K562 (cell line): ENCODE measurements around the gene WFDC2. TPM values are rescaled to one million over a fixed set of nuclear protein-coding genes. Genes with fewer than 3 reads are reported as not detected.

Source experiments
- ATAC-seq: fragments of 200-7000 bp; cut with Tn5 transposase; 3 replicates; pipeline ENCODE4 v1.9.1; 2020; ENCODE audit warnings: moderate library complexity
- BruUV-seq: library from RNA; stranded (reverse); fragments of 400-500 nt; replicated peaks from 2 replicates; lab custom pipeline; 2021; lab: Mats Ljungman, UMichigan
- CTCF ChIA-PET: fragments of 300-600 bp; formaldehyde crosslinking; extraction: SDS; loops from one replicate; lab custom pipeline; 2021; ENCODE audit warnings: low intra/inter-chr PET ratio; lab: Yijun Ruan, JAX
- POLR2A ChIA-PET: fragments of 300-600, 350-650 bp; sonication (Branson Sonifier 250); formaldehyde crosslinking; extraction: SDS; loops from one replicate; lab custom pipeline; 2021; ENCODE audit warnings: antibody characterized with exemption, inconsistent platforms; lab: Yijun Ruan, JAX
- DNase-seq, 4 experiments: peaks; one replicate each; pipeline versions ENCODE4 v3.0.0 to v3.0.0-alpha.2; 2011 to 2018; ENCODE audit warnings: low spot score in 3 of 4, mixed read lengths in 3 of 4; ENCODE audit errors: extremely low read depth in 1 of 4
- FAIRE-seq: peaks from 2 replicates; lab custom pipeline; 2011; peaks lifted over from hg19 to GRCh38; lab: Jason Lieb, UNC
- H2AFZ ChIP-seq: 2 replicates; pipeline ENCODE4 v1.6.0; 2011; ENCODE audit warnings: low read depth, low read length, control low read depth, inconsistent platforms
- H3K27ac ChIP-seq: fragments of 200-600 bp; 3 replicates; pipeline ENCODE4 v1.8.0; 2011; ENCODE audit warnings: low read depth, mild to moderate bottlenecking, control low read depth, inconsistent platforms, low read length, moderate library complexity, mixed read lengths; ENCODE audit errors: extremely low read depth
- H3K27me3 ChIP-seq, 2 experiments: fragments of 300-600 bp in 1 of 2; 2 replicates in 1 of 2; 3 replicates in 1 of 2; pipeline versions ENCODE4 v1.6.0 to v1.8.0; 2011; ENCODE audit warnings: inconsistent platforms in 2 of 2, low read length in 2 of 2, mild to moderate bottlenecking in 1 of 2, mixed read lengths in 1 of 2, moderate library complexity in 1 of 2; ENCODE audit not compliant: control insufficient read depth in 2 of 2, insufficient read depth in 2 of 2
- H3K36me3 ChIP-seq: fragments of 300-600 bp; 3 replicates; pipeline ENCODE4 v1.8.0; 2011; ENCODE audit warnings: mild to moderate bottlenecking, low read length, inconsistent platforms; ENCODE audit not compliant: control insufficient read depth, insufficient read depth
- H3K4me1 ChIP-seq, 2 experiments: fragments of 200-600 bp in 1 of 2; replicated peaks in 1 of 2; 2 replicates in 1 of 2; 3 replicates in 1 of 2; pipeline versions ENCODE4 v1.5.1 to v1.8.0; 2011; ENCODE audit warnings: inconsistent platforms in 2 of 2, low read length in 2 of 2, mild to moderate bottlenecking in 1 of 2, mixed read lengths in 1 of 2, moderate library complexity in 1 of 2; ENCODE audit not compliant: control insufficient read depth in 2 of 2, insufficient read depth in 2 of 2
- H3K4me2 ChIP-seq: 2 replicates; pipeline ENCODE4 v1.6.1; 2011; ENCODE audit warnings: low read length, control low read depth, inconsistent platforms, mixed read lengths; ENCODE audit not compliant: insufficient read depth
- H3K4me3 ChIP-seq: fragments of 200-600 bp; sonication (generic), shearing (Covaris generic); 2 replicates; pipeline ENCODE4 v1.5.1; 2016; ENCODE audit warnings: control low read depth, inconsistent platforms
- H3K79me2 ChIP-seq: fragments of 200-600 bp; 3 replicates; pipeline ENCODE4 v1.8.0; 2011; ENCODE audit warnings: low read length, inconsistent platforms; ENCODE audit not compliant: control insufficient read depth, insufficient read depth
- H3K9ac ChIP-seq, 2 experiments: 2 replicates each; pipeline versions ENCODE4 v1.6.0 to v1.6.1; 2011; ENCODE audit warnings: low read depth in 2 of 2, low read length in 2 of 2, control low read depth in 1 of 2, inconsistent platforms in 1 of 2, mild to moderate bottlenecking in 1 of 2, mixed read lengths in 1 of 2; ENCODE audit not compliant: insufficient read depth in 1 of 2
- H3K9me1 ChIP-seq: one replicate; pipeline ENCODE4 v1.6.0; 2011; ENCODE audit warnings: inconsistent platforms, mild to moderate bottlenecking, low read length, moderate library complexity; ENCODE audit not compliant: control insufficient read depth, insufficient read depth
- H3K9me3 ChIP-seq: replicated peaks from 2 replicates; pipeline ENCODE4 v1.5.1; 2011; ENCODE audit warnings: low read depth, low read length, inconsistent platforms; ENCODE audit not compliant: control insufficient read depth, insufficient read depth
- H4K20me1 ChIP-seq: replicated peaks from 2 replicates; pipeline ENCODE4 v1.6.1; 2011; ENCODE audit warnings: low read length, inconsistent platforms, mixed read lengths; ENCODE audit not compliant: control insufficient read depth, insufficient read depth
- FOXA1 ChIP-seq: fragments of 450-650 bp; IDR thresholded peaks from 2 replicates; pipeline ENCODE4 v1.6.1; 2016; ENCODE audit warnings: mild to moderate bottlenecking, borderline replicate concordance
- LCOR ChIP-seq: sonication (generic); formaldehyde crosslinking; IDR thresholded peaks from 2 replicates; pipeline ENCODE4 v1.8.0; 2022; ENCODE audit warnings: mild to moderate bottlenecking, missing genetic modification reagents
- MCM3 ChIP-seq: fragments of 450-650 bp; IDR thresholded peaks from 2 replicates; pipeline ENCODE4 v1.6.1; 2016
- NR2C1 ChIP-seq, 2 experiments: fragments of 450-650 bp; IDR thresholded peaks; 2 replicates each; pipeline ENCODE4 v1.6.1; 2017; ENCODE audit warnings: mild to moderate bottlenecking in 2 of 2, antibody characterized with exemption in 1 of 2, inconsistent platforms in 1 of 2, missing compliant biosample characterization in 1 of 2, missing genetic modification characterization in 1 of 2
- RNF2 ChIP-seq: sonication (generic); IDR thresholded peaks from 2 replicates; pipeline ENCODE4 v1.6.1; 2016
- SIRT6 ChIP-seq: IDR thresholded peaks from one replicate; pipeline ENCODE4 v1.6.1; 2012; ENCODE audit warnings: low read depth, mild to moderate bottlenecking, control low read depth, inconsistent platforms, low read length, moderate library complexity
- SMC3 ChIP-seq: conservative IDR thresholded peaks from 2 replicates; pipeline ENCODE4 v1.6.1; 2011; ENCODE audit warnings: low read depth, low read length, improper control_type of control experiment; ENCODE audit not compliant: insufficient read depth
- ZC3H8 ChIP-seq: fragments of 450-650 bp; IDR thresholded peaks from 2 replicates; pipeline ENCODE4 v1.6.1; 2017
- ZFX ChIP-seq: sonication (generic); formaldehyde crosslinking; IDR thresholded peaks from 2 replicates; pipeline ENCODE4 v1.8.0; 2022; ENCODE audit warnings: mild to moderate bottlenecking, missing genetic modification reagents, moderate library complexity
- ZNF76 ChIP-seq: fragments of 250-450 bp; sonication (Bioruptor Pico); IDR thresholded peaks from 2 replicates; pipeline ENCODE4 v1.4.0; 2020; ENCODE audit warnings: mild to moderate bottlenecking, moderate library complexity, borderline replicate concordance
- WGBS: fragments of 100-300 bp; shearing (Covaris generic); methylation state at CpG from one replicate; pipeline ENCODE4 v1.1.6; 2016; ENCODE audit warnings: low coverage, mixed read lengths; ENCODE audit not compliant: insufficient coverage; ENCODE audit errors: missing lambda C conversion rate; 5-methylcytosine and 5-hydroxymethylcytosine counted together
- in situ Hi-C: fragments of 300-500 bp; cut with MboI; formaldehyde crosslinking; loops from 4 replicates; pipeline ENCODE4 v1.15.0; 2018; ENCODE audit warnings: inconsistent platforms, mixed read lengths
- intact Hi-C: fragments of 100-400 bp; cut with micrococcal nuclease; formaldehyde crosslinking; loops from 2 replicates; pipeline ENCODE4 v1.14.2; 2022
- polyA plus RNA-seq, 8 experiments: library from polyadenylated mRNA; depleted of rRNA in 4 of 8; stranded (reverse) in 5 of 8; unstranded in 3 of 8; fragments of >200 nt; fragmentation: Nextera tagmentation in 2 of 8; fragmentation: Illumina TruSeq in 1 of 8; extraction: Ambion mirVana in 2 of 8; extraction: Trizol in 1 of 8; gene quantifications; 2 replicates each; pipeline versions ENCODE4 v1.2.1 to v1.2.3, GENCODE V29; 2011 to 2014; ENCODE audit warnings: inconsistent platforms in 1 of 8, missing spikeins in 1 of 8
- total RNA-seq, 7 experiments: library from RNA; depleted of rRNA in 6 of 7; stranded (reverse); fragments of >200 nt in 6 of 7; fragmentation: Illumina TruSeq in 2 of 7; extraction: Trizol in 2 of 7; gene quantifications; 2 replicates each; pipeline versions ENCODE4 v1.2.1 to v1.2.3, GENCODE V29; 2011 to 2021; ENCODE audit warnings: low replicate concordance in 1 of 7
- TF ChIP-seq, protein P1 (sequence below): fragments of 250-450 bp; sonication (Bioruptor Pico); IDR thresholded peaks from 2 replicates; pipeline ENCODE4 v1.4.0; 2020; ENCODE audit warnings: borderline replicate concordance
- TF ChIP-seq, protein P2 (sequence below): sonication (generic); formaldehyde crosslinking; IDR thresholded peaks from 2 replicates; pipeline ENCODE4 v1.8.1; 2023; ENCODE audit warnings: mild to moderate bottlenecking, missing genetic modification reagents
- TF ChIP-seq, protein P3 (sequence below): fragments of 450-650 bp; IDR thresholded peaks from 2 replicates; pipeline ENCODE4 v1.6.1; 2016
- TF ChIP-seq, protein P4 (sequence below): sonication (generic); formaldehyde crosslinking; IDR thresholded peaks from 2 replicates; pipeline ENCODE4 v1.8.0; 2022; ENCODE audit warnings: mild to moderate bottlenecking, missing genetic modification reagents
- TF ChIP-seq, protein P5 (sequence below): sonication (generic); formaldehyde crosslinking; IDR thresholded peaks from 2 replicates; pipeline ENCODE4 v1.5.0; 2020; ENCODE audit warnings: missing genetic modification reagents

WFDC2 gene
- total and polyA plus RNA-seq, 9 of the 15 experiments (the other 6 are each of a cell fraction or from before 2014, with no cell fraction given): not detected

DNA sequence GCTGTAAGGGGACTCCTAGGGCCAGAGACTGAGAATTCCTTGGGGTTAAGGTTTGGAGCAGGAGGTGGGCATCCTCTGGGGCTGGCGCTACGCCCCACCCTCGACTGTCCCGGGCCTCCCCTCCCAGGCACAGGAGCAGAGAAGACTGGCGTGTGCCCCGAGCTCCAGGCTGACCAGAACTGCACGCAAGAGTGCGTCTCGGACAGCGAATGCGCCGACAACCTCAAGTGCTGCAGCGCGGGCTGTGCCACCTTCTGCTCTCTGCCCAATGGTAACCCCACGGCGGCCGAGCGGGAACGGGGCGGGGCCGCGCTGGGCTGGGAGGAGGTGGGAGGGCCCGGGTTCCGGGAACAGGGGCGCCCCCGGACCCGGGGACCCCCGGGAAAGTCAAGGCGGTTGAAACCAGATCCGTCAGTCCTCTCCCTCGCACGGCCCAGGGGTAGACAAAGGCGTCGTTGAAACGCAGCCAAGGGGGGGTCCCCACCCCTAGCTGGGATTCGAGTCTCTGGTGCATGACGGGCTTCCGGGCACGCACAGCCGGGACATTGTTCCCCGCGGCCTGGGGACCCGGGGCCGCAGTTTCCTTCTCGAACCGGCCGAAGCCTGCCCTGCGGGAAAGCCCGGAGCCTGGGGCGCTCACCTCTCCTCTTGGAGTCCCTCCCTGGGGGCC is 844 bp downstream of the WFDC2 start:
- ChIA-PET CTCF (no interaction called here), POLR2A (interaction anchor here (0.6 to 0.7 kb wide), 3 partner anchors 11 to 126 kb away, joined by 3 read pairs; no protein-coding TSS in a partner anchor)
- in situ Hi-C loops: no loop called here
- Histone ChIP-seq H3K27ac (no peak overlapping the region), H3K4me2 (no peak overlapping the region), H3K79me2 (no peaks in the 10 kb centered on the region), H3K4me1 (peaks cover 0 to 16% of the 10 kb centered on the region in 2 experiments; a peak in 2 of 5 replicates), H3K27me3 (peaks cover 26 to 35% of the 10 kb centered on the region in 2 experiments; a peak in 4 of 5 replicates), H2AFZ (no peak overlapping the region), H3K36me3 (no peaks in the 10 kb centered on the region), H3K4me3 (no peak overlapping the region), H3K9ac (no peak overlapping the region), H3K9me1 (no peaks in the 10 kb centered on the region), H3K9me3 (no peaks in the 10 kb centered on the region), H4K20me1 (0 out of 2 replicates have a peak, but pooled peaks cover 3% of the 10 kb centered on the region)
- intact Hi-C loops: no loop called here
- no TSS peak for BruUV-seq
- peak; percentile 32 for ATAC-seq
- DNase-seq: no peak
- FAIRE-seq: no peak
- 8% methylated on average over 27 of the region's 50 CpGs for WGBS
- TF ChIP-seq SMC3 (no peak), RNF2 (no peak), SIRT6 (no peak), MCM3 (no peak), LCOR (CRISPR knock-in tag) (no peak), FOXA1 (no peak), ZC3H8 (no peak), ZNF76 (CRISPR knock-in tag) (no peak), NR2C1 (IDR thresholded peaks at IDR 0.05) (no peak), NR2C1 (tag; IDR thresholded peaks at IDR 0.05) (no peak), ZFX (CRISPR knock-in tag) (no peak)
- TF ChIP-seq, protein P1, sequence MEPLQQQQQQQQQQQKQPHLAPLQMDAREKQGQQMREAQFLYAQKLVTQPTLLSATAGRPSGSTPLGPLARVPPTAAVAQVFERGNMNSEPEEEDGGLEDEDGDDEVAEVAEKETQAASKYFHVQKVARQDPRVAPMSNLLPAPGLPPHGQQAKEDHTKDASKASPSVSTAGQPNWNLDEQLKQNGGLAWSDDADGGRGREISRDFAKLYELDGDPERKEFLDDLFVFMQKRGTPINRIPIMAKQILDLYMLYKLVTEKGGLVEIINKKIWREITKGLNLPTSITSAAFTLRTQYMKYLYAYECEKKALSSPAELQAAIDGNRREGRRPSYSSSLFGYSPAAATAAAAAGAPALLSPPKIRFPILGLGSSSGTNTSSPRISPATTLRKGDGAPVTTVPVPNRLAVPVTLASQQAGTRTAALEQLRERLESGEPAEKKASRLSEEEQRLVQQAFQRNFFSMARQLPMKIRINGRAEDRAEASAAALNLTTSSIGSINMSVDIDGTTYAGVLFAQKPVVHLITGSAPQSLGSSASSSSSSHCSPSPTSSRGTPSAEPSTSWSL: no peak
- TF ChIP-seq, protein P2, sequence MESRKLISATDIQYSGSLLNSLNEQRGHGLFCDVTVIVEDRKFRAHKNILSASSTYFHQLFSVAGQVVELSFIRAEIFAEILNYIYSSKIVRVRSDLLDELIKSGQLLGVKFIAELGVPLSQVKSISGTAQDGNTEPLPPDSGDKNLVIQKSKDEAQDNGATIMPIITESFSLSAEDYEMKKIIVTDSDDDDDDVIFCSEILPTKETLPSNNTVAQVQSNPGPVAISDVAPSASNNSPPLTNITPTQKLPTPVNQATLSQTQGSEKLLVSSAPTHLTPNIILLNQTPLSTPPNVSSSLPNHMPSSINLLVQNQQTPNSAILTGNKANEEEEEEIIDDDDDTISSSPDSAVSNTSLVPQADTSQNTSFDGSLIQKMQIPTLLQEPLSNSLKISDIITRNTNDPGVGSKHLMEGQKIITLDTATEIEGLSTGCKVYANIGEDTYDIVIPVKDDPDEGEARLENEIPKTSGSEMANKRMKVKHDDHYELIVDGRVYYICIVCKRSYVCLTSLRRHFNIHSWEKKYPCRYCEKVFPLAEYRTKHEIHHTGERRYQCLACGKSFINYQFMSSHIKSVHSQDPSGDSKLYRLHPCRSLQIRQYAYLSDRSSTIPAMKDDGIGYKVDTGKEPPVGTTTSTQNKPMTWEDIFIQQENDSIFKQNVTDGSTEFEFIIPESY (CRISPR knock-in tag): no peak
- TF ChIP-seq, protein P3, sequence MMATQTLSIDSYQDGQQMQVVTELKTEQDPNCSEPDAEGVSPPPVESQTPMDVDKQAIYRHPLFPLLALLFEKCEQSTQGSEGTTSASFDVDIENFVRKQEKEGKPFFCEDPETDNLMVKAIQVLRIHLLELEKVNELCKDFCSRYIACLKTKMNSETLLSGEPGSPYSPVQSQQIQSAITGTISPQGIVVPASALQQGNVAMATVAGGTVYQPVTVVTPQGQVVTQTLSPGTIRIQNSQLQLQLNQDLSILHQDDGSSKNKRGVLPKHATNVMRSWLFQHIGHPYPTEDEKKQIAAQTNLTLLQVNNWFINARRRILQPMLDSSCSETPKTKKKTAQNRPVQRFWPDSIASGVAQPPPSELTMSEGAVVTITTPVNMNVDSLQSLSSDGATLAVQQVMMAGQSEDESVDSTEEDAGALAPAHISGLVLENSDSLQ: no peak
- TF ChIP-seq, protein P4, sequence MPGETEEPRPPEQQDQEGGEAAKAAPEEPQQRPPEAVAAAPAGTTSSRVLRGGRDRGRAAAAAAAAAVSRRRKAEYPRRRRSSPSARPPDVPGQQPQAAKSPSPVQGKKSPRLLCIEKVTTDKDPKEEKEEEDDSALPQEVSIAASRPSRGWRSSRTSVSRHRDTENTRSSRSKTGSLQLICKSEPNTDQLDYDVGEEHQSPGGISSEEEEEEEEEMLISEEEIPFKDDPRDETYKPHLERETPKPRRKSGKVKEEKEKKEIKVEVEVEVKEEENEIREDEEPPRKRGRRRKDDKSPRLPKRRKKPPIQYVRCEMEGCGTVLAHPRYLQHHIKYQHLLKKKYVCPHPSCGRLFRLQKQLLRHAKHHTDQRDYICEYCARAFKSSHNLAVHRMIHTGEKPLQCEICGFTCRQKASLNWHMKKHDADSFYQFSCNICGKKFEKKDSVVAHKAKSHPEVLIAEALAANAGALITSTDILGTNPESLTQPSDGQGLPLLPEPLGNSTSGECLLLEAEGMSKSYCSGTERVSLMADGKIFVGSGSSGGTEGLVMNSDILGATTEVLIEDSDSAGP: no peak
- TF ChIP-seq, protein P5, sequence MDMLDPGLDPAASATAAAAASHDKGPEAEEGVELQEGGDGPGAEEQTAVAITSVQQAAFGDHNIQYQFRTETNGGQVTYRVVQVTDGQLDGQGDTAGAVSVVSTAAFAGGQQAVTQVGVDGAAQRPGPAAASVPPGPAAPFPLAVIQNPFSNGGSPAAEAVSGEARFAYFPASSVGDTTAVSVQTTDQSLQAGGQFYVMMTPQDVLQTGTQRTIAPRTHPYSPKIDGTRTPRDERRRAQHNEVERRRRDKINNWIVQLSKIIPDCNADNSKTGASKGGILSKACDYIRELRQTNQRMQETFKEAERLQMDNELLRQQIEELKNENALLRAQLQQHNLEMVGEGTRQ (CRISPR knock-in tag): no peak
